Right hindlimb (tissue), 1 donor: ENCODE measurements around the gene TSHZ1.
"Not testable (repeated sequence)": the region's sequence is repeated elsewhere in the genome, so short reads cannot be mapped to it uniquely, and the experiment has no call there.

ENCODE experiments used
- DNase-seq: peaks from one replicate; pipeline ENCODE4 v3.0.0-alpha.2; 2018

TSHZ1 gene

DNA sequence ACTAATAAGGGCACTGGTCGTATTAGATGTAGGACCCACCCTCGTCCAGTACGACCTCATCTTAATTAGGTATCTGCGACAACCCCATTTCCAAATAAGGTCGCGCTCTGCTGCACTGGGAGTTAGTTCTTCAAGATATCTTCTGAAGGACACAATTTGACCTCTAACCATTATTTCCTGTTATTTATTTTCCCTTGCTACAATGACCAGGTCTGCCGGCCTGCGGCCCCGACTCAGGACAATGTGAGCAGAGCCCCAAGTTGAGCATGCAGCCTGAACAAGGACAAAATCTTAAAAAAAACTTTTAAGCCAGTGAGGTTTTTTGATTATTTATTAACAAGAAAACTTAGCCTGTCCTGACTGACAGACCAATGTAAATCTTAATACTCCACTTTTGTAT, 109.3 kb downstream of the TSHZ1 start:
- no peak for DNase-seq

DNA sequence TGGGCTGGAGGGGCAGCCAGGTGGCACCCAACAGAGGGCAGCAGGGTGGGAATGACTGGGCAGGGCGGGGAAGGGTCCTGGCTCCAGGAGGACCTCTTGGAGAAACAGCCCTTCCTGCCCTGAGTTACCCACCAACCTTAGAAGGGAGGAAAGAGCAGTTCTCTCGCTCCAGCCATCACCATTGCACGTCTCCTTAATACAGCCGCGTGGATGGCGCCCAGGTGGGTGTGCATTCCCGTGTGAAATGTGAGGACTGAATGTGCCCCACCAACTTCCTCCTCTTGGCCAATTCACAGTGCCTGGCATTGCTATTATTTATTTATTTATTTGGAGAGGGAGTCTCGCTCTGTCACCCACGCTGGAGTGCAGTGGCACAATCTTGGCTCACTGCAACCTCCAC, 109.9 kb downstream of the TSHZ1 start:
- no peak for DNase-seq

DNA sequence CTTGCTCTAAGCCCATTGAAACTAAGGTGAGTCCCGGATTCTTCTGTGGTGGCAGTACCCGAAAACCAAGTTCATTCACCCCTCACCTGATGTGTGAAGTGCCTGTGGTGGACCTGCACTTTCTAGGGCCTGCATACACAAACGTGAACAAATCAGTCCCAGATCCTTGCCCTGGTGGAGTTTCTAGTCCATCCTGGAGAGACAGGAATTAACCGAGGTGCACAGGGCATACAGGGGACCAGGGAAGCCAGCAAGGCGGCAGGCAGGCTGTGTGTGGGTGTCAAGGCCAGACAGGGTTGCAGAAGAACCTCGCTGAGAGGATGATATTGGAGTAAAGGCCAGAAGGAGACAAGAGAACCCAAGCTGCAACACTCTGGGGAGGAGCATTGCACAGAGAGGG, 110.8 kb downstream of the TSHZ1 start:
- DNase-seq = no peak

DNA sequence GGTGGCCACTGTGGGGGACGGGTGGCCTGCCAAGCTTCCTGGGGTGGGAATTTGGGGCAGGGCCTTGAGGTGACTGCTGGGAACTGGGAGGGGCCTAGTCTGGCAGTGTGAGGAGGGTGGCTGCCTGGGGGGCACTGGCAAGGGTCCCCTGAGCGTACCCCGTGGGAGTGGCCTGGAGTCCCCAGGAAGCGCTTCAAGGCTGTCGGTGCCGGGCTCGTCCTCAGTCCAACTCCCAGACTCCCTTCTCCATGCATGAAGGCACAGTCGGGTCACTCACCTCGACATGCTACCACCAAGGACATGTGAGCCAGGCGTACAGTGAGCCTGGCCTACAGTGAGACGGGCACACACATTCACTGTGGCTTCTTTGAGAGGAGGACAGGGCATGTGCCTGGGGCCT, 111.6 kb downstream of the TSHZ1 start:
- no peak for DNase-seq

DNA sequence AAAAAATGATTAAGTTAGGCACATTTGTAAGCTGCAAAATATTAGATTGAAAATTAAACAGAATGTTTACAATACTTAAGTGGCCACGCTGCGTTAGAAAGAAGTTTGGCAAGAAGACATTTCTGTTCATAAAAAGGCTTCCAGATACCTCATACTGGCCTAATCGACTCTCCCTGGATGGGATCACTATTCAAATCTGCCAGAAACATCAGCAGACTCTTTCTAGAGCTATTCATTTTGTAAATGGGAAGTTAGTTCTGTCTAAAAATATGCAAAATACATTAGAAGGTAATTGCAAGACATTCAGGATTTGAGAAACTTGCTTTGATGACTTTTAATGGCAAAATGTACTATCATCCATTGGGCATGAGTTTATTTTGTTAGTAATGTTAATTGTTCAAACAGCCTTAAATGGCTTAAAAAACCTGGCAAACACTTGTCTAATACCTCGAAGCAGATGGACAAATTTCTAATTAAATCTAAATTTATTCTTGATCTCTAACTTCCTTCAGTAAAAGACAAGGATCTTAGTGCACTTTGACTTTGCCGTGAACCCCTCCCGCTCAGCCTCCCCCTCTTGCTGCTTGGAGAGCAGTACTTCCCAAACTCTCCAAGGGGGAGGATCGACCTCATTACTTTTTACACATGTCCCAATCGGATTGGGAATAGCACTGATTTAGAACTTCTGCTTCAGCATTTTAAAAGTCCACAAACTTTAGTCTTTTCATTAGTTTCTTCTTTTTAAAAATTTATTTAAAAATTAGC, 113.4 kb downstream of the TSHZ1 start:
- DNase-seq = peak; percentile 37

DNA sequence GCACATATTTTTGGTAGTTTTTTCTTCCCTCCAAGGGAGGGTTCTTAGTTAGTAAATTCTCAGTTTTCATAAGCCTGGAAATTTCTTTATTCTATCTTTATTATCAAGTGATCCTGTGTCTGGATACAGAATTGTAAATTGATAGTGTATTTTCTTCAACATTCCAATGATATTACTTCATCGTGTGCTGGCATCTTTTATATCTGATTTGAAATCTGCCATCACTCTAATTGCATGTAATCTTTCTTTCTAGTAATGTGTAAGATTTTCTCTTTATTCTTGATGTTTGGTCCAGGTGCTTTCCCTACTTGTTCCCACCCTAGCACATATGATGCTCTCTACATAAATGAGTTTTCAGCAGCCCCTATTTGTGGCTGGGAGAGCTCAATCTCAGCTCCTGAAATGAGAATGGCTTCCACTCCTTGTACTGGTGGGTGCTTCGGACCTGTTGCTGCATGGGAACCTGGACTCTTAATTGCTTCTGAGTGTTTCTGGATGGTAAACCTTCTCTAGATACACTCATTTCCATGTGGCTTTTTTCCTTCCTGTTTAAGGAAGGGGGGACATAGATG, 114.2 kb downstream of the TSHZ1 start:
- no peak for DNase-seq

DNA sequence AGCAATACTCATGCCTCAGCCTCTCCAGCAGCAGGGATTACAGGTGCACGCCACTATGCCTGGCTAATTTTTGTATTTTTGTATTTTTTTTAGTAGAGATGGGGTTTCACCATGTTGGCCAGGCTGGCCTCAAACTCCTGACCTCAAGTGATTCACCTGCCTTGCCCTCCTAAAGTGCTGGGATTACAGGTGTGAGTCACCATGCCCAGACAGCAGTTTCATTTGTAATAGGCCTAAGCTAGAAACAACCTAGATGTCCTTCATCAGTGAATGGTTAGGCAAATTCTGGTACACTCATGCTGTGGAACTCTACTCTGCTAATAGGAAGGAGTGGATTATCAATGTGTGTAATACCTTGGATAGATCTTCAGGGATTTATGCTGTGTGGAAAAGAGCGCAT, 119.2 kb downstream of the TSHZ1 start:
- DNase-seq = not testable (repeated sequence)

DNA sequence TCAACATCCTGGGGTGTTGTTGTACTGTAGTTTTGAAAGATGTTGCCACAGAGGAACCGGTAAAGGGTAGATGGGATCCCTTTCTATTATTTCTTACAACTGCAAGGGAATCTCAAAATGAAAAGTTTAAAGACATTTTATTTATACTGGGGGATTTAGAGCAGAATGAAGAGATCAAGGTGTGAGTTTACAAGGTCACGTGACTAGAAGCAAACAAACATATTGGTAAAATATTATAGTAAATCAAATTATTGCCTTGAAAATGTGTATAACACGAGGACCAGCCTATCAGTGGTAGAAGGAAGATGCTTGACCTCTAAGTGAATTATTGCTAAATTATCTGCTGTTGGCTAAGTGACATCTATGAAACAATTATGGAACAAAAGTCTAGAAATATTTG, 119.7 kb downstream of the TSHZ1 start:
- DNase-seq = no peak

DNA sequence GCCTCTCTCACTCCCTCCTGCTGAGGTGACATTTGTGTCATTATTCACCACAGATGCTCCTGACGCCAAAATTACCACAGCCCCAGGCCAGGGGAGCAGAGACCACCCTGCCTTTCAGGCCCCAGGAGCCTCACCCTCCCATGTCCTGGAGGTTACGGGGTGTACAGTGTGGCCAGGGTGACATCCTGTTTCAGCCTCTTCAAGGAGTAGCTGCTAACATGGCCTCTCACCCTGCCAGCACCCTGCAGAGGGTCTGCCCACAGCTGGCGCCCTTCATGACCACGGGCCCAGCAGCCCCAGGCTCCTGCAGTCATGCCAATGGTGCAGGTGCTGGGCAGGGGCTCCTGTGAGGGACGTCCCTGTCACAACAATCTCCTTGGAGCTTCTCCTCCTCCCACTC, 124.3 kb downstream of the TSHZ1 start:
- DNase-seq = no peak

DNA sequence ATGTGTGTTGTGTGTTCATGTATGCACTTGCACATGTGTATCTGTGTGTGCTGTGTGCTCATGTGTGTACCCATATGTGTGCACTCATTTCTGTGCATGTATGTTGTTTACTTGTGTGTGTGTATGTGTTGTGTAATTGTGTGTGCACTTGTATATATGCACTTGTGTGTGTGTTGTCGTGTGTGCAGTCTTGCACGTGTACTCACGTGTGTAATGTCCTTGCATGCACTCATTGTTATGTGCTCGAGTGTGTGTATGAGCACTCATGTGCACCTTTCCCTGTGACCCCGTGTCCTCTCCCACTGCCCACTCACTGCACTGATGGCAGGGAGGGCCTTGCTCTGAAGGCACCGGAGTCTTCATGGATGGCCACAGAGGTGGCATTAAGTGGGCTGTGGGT, 124.9 kb downstream of the TSHZ1 start:
- DNase-seq = no peak

DNA sequence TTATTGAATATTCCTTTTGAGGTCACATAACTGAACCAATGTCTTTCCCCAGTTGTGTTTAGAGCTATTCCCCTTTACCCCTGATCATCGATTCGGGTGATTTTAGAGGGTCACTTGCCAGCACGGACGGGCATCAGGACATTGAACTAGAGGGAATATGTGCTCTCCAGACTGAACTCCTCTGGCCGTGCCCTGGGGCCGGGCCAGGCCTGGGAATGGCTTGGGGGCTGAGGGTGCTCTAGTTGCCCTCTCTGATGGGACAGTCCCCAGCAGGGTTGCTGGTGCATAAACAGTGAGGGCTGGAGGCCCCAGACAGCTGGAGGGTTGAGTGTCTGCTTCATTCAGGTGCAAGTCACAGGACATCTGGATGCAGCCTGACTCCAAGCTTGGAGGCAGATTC, 126.2 kb downstream of the TSHZ1 start:
- DNase-seq = no peak

DNA sequence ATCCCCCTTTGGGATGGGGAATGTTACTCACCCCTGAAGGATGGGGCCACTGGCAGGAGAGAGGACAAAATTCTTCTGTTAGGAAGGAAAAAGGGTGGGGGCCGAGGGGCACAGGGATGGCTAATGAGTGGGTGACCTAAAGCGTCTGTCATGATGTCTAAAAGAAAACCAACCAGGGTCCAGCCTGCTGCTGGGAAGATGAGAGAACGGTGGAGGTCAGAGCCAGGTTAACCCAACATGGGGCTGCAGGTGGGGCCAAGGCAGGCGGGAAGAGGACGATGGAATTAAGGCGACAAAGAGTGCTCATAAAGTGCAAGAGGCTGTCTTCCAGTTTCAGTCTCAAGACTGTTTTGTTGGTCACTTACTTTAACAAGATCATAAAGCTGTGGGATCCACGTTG, 126.8 kb downstream of the TSHZ1 start:
- DNase-seq = no peak

DNA sequence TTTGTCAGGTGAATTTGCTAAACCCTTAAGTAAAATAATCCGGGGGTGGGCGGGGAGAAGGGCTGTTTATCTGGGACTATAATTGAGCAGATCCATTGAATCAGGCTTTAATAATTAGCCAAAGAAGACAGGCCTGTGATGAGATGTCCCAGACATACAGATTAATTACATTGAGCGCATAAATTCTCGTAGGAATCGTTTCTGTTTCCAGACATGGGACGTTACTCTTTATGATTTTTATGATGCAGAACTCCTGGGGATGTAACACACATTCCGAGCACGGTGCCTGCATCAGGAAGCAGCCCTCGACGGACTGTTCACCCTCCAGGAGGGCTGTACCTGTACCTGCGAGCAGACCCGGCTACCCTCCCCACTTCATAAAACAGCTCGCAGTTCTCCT, 128.0 kb downstream of the TSHZ1 start:
- DNase-seq = no peak
